ENCODE results near the gene TNFRSF12A.

The TNFRSF12A gene

DNA sequence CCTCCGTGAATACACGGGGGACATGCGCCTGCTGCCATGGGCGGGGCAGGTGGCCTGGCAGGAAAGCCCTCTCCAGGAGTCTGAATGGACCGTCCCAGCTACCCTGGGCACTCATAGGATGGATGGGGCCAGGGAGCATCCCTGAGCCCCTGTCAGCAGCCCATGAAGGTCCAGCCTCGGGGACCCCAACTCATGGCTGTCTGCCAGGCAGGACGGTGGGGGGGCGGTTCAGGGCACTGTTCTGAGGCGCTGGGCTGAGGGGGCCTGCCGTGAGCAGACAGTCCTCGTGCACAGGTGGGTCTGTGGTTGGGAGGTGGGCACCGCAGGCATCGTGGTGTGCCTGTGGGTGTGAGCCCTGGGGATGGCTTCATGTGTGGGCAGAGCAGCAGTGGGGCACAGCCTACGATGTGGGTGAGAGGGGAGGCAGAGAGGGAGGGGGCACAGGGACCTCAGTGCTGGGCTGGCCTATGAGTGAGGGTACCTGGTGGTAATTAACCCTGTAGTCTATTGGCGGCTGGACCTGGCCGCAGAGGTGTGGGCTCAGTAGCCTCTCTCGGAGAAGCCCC, 33.5 kb upstream of the TNFRSF12A start:
- no peak for DNase-seq

DNA sequence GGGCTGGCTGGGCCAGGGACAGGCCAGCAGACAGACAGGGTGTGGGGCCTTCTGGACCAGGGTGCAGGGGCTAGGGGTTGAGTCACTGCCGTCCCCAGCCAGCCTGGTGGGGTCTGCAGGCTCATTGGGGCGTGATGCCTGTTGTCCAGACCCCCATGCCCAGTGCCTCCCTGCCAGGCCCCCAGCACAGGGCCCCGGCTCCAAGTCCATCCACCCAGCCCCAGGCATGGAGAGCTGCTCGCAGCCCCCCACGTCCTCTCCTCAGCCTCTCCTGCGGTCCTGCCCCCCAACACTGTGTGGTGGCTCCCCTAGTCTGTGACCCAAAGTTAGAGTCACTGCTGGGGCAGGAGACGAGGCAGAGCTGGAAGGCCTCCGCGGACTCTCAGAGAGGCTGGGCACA, 32.9 kb upstream of the TNFRSF12A start:
- DNase-seq, result no peak

DNA sequence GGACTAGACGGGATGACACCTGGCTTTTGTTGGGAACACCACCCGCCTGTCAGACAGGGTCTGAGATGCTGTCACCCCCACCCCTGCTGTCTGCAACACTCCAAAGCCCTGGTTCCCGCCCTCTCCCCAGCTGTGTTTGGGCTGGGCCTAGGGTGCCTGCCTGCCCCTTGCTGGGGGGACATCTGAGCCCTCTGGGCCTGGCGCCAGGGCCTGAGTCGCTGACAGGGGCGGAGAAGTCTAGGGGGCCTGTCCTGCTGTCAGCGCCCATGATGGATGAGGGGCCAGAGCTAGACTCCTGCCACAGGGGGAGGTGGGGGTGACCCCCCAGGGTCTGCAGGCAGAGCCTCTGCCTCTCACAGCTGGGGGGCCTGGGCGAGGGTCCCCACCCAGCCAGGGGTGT, 32.3 kb upstream of the TNFRSF12A start:
- DNase-seq, result no peak

DNA sequence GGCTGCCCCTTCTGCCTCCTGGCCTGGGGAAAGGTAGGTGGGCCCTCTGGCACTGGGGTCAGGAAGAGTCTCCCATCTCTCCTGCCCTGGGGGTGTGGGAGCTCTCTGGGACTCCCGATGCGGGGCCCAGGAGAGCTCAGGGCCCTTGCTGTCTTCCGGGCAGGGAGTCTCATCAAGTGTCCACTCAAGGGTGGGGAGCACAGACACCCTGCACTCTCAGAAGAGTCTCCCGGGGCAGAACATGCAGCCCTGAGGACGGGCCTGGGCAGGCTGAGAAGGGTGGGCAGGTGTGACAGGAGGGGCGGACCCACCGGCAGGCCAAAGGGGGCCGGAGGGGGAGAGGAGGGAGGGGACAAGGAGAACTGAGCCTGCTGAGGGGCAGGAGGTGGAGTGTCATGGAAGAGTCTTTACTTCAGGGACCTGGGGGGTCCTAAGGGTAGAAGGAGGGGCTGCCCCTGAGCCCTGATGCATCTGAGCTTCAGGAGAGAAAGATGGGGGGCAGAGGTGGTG, 31.5 kb upstream of the TNFRSF12A start:
- no peak for DNase-seq

DNA sequence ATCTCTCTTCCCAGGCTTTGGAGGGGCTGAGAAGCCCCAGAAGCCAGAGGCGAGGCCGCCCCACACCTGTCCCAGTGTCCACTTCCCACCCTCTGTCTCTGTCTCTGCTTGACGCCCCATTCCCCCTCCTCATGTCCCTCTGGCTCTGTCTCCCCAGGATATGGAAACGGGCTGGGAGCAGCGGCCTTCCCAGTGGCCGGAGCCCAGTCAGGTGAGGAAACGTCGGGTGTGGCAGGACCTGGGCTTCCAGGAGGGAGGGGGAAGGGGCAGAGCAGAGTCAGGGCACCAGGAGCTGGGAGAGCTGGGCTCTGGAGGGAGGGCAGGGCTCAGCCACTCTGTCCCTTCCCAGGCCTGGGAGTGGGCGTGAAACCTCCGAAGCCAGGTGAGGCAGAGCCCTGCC, 29.3 kb upstream of the TNFRSF12A start:
- no peak for DNase-seq

DNA sequence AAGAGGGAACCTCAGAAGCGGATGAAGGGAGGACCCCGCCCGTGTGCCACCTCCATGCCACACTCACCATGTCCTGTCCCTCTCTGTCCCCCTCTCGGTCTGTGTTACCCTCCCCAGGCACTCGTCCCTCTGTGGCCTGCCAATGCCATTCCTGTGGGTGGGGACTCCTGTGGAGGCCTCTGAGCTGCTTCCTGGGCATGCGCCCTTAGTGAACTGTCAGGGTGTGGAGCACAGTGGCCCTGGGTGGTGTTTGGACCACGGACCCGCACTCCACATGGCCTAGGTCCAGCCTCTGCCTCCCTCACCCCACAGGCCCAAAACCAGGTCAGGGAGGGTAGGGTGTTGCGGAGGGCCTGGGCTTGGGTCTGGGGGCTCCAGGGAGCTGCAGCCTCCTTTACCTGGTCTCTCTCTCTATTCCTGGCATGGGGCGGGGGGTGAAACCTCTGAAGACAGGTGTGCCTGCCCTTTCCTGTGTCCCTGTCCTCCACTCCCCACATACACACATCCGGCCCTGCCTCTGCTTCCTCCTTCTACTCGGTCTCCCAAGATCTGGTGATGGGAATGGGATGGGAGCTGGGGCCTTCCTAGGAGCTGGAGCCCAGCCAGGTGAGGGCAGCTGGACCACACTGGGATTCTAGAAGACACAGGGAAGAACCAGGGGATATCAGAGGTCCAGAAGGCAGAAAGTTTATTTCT, 28.5 kb upstream of the TNFRSF12A start:
- no peak for DNase-seq

DNA sequence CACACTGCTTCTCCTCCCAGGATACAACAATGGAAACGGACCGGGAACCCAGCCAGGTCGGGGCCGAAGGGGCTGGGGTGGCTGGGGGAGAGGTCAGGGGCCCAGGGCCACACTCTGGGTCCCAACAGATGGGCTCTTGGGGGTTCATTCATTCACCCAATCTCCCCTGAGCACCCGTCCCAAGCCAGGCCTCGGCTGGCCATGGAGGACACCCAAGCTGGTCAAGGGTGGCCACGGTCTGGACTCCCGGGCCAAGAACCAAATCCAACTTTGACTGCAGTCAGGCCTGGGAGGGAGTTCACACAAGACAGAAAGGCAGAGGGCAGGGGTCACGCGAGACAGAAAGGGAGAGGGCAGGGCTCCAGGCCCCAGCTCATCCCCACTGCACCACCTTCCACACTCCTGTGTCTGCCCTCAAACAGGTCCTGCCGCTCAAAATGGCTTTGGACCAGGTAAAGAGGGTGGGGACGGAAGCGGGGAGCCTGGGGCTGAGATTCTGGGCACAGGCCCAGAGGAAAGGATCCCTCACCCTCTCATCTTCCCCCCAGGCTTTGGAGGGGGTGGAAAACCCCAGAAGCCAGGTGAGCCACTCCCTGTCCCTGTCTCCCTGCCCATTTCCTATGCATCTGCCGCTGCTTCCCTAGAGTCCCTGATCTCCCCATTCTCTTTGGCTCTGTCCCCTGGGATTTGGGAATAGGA, 27.6 kb upstream of the TNFRSF12A start:
- no peak for DNase-seq

DNA sequence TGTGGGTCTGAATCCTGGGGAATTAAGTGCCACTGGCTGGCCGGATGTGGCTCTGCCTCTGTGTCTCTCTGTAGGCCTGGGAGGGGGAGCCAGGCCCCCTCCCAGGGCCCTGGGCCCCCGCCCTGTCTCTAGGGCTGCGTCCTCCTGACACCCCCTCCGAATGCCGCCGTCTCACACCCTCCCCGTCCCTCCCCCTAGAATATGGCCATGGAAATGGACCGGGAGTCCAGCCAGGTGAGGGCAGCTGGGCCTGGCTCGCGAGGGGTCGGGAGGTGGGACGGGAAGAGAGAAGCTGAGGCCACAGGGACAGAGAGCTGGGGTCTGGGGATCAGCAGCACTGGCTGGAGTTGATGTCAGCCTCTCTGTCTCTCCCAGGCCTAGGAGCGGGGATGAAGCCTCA, 23.9 kb upstream of the TNFRSF12A start:
- DNase-seq, result no peak

DNA sequence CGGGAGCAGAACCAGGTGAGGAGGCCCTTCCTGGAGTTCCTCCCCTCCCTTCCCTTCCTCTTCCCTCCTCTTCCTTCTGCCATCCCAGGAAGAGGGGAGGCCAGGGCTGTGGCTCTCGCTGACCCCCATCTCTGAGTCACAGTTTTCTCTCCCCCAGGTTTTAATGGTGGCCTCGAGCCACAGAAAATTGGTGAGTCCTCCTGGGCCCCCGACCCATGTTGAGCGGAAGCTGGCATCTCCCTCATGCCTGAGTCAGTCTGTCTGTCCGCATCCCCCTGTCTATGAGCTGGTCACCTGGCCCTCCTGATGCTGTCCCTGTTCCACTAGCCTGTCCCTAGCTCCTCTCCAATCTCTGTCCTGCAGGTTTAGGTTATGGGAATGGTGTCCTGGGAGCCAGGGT, 20.2 kb upstream of the TNFRSF12A start:
- DNase-seq, result no peak

DNA sequence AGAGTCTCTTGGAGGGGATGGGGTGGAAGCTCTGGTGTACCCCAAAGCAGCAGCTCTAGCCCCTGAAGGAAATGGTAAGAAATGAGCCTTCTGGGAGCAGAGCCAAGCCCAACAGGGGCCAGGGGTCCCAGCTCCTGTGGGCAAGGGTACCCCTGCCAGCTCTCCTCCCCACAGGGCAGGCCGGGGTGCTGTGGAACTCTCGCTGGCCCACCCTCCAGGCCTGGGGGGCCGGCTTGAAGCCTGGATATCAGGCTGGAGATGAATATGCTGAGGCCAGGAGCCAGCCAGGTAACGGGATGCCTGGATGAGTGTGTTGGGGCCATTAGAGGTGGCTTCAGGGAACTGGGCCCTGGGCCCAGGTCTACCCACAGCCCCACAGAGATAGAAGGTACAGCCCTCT, 19.6 kb upstream of the TNFRSF12A start:
- no peak for DNase-seq

DNA sequence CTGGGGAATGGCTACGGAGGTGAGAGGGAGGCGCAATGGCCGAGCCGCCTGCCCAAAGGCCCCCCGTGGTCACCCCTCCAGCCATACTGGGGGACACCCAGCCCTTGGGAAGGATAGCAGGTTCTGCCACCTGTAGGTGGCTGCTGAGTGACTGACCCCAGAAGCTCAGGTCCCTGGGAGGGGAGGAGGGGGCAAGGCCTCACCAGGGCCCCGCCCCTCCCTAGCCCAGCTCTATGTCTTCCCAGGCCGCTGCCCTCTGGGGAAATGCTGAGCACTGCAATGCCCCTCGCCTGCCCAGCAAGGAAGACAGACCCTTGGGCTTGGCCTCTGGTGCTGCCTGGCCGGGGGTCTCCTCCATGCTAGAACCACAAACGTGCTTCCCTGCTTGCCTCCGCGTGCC, 18.9 kb upstream of the TNFRSF12A start:
- no peak for DNase-seq

DNA sequence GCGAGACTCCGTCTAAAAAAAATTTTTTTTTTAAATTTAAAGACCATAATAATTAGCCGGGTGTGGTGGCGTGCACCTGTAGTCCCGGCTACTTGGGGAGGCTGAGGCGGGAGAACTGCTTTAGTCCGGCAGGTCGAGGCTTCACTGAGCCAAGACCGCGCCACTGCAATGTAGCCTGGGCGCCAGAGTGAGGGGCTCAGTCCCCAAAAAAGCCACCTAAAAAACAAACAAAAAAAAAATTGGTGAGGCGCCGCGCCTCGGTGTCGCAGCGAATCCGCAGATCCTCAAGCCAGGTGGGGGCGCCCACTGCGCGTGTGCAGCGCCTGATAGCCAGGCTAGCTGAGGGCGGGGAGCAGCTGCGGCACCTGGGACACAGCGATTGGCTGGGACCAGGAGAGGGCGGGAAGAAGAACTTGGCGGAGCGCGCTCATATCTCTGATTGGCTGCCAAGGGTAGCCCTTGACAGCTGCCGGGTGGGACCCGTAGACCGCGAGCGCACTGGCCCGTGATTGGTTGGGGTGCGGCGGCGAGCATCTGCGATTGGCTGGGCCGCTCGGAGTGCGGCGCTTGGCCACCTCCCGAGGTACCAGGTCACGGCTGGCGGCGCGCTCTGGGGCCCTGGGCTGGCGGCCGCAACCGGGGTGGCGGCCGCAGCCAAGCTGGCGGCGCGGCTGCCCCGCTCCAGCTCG, 16.4 kb upstream of the TNFRSF12A start:
- DNase-seq, result peak; percentile 99

DNA sequence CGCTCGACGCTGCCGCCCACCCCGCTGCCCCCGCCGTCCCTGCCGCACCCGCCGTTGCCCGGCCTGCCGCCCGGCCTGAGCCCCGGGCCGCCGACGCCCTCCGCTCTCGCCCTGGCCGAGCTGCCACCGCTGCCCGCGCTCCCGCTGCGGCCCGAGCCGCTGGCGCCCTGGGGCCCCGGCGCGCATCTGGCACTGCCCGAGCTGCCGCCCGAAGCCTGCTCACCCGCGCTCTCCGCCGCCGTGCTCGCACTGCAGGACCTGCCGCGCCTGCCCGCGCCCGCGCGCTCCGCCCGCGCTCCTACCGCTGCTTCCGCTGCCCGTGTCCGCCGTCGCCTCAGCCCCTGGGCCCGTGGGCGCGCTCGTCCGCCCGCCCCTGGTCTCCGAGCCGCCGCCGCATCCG, 15.8 kb upstream of the TNFRSF12A start:
- DNase-seq, result no peak

DNA sequence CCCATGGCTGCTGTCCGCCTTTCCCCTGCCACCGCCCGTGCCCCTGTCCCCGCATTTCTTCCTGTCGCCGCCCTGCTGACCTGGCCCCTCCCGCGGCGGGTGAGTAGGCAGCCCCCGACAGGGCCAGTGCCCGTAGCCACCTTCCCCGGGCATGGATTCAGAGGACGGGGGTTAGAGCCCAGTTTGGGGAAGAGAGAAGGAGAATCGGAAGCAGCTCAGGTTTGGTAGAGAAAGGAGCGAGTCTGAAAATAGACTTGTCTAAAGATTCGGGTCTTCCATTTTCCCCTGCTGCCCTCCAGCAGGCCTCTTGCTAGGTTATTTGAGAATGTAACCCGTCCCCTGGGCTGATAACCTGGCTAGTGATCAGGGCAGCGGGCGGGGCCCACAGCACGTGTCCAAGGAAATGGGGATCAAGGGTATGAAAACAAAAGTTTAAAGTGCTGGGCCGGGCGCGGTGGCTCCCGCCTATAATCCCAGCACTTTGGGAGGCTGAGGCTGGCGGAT, 15.3 kb upstream of the TNFRSF12A start:
- no peak for DNase-seq

DNA sequence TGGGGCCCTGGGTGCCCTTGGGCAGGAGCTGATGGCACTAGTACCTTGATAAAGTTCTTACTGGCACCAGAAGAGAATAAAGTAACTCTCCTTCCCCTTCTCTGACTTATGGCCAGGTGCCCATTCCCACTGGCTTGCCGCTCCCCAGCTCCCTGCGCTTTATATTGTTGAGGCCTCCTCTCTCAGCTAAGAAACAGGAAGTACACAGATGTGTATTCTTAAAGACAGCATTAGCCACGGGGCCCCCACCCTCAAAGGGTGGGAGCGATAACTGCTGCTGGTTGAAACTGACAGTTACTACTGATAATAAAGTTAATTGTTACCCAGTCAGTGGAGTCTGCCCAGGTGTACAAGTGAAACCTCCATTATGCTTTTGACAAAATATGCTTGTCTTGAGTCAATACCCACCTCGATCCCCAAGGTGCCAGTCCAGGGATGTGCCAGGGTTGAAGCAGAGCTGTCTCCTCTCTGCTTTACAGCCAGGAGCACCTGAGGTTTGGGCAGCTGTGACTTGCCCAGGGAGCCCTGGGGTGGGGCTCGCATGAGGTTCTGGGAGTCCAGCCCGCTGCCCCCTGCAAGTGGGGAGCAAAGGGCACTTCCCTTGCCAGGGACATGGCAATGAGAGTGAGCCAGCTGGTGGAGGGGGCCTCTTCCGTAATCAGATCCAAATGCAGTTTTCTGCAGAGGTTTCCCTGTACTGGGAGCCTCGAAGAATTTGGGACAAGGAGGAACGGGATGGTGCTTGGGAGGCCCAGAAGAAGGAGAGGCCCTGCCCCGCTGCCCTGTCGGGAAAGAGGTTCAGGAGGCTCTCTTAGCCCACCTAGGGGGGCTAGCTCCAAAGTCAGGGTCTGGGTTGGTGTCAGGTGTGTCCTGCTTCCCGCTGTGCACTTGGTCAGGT, 12.9 kb upstream of the TNFRSF12A start:
- no peak for DNase-seq

DNA sequence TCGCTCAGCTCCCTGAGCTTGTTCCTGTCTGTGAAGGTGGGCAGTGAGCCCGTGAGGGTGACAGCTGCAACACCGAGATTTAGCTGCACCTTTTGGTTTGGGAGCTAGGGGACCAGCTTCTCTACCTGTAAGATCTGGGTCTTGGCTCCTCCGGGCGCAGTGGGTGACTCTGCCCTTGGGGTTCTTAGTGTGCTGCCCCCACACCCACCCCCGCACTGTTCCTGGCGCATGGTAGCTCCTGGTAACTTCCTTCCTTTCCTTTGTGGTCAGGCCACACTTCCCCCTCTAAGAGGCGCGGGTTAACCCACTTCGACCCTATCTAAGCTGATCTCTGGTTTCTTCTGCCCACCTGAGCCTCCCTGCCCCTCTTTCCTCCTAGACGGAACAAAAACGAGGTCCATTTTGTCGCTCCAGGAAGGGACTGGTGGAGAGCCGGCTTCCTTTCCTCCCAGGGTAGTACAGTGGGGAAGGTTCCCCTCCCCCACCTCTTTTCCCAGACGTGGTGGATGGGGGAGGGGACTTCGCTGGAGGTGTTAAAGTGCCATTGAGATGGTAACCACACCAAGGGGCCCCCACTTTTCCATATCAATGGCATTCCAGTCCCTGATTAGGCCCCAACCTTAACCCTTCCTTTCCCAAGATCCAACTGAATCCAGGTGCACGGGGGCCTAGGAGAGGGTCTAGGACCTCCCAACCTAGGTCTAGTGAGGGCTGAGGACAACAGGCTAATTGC, 12.0 kb upstream of the TNFRSF12A start:
- peak; percentile 32 for DNase-seq

DNA sequence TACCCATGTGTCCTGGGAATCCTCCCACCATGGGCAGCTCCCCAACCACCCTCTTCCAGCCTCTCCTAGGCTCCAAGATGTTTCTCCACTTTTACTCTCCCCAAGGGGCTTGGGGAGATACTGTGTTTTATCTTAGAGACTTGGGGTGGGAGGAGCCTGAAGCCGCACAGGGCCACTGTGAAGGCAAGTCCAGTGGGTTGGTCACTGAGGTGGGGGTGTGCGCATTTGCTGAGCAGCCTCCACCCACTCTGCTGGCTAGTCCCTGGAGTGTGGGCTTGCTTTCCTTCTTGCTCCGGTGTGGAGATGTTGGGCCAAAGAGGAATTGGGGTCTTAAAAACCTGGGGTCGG, 11.5 kb upstream of the TNFRSF12A start:
- no peak for DNase-seq

DNA sequence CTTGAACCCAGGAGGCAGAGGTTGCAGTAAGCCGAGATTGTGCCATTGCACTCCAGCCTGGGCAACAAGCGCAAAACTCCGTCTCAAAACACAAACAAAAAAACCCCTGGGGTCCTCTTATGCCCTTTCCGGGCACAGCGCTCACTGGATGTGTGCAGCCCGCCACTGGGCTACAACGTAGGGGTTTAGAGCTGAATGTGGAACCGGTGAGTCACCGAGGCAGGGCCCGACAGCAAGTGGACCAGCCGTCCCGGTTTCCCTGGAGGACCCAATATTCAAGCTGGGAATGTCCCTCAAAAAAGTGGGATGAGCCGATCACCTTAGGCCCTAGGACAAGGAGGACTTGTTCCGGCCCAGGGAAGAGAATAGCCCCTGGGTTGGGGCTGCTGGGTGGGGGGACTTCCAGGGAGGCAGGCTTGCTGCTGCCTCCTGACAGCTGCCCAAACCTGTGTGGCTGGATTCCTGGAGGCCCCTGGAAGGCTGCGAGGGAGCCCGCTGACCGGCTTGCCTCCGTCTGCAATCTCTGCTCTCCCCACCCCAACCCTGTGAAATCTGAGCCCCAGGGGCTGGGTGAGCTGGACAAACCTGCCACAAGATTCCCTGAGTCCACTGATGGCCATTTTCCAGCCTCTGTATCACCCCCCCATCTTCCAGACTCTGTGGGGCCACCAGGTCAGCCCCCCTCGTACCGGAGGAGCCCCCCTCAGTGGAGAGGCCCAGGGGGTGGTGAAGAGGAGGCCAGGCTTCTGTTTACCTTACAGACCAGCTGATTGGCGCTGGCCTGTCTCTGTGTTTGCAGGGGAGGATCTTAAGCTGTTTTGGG, 10.4 kb upstream of the TNFRSF12A start:
- DNase-seq, result no peak

DNA sequence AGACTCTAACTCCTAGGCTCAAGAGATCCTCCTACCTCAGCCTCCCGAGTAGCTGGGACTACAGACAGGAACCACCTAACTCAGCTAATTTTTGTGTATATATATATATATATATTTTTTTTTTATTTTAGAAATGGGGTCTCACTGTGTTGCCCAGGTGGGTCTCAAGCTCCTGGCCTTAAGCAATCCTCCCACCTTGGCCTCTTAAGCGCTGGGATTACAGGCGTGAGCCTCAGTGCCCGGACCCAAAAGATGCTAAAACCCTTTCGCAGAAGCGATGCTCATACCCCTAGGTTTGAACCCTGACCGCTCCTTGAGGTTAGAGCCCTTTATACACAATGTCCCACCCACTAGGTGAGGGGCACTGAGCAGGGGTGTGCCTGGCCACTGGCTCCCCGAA, 9.7 kb upstream of the TNFRSF12A start:
- DNase-seq, result no peak

DNA sequence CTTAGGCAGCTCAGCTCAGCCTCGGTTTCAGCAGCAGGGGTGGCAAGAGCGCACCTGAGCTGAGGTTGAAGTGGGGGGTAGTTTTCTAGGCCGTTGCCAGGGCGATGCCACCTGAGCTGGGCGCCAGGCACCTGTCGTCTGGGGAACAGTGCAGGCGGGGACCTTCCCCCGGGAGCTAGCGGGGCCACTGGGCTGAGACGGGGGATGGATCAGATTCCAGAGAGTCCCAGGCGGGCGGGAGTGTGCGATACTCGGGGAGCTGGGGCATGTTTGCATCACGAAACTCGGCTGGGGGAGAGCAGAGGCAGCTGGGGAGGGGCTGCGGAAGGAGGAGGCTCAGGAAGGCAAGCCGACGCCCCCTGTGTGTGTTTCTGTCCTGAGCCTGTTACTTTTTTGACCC, 7.9 kb upstream of the TNFRSF12A start:
- DNase-seq, result no peak

Measured in CD4-positive, alpha-beta T cell treated with Interleukin-17A for 1 hour (primary cell).